GM19238 (cell line): ENCODE results near the gene TENM4.

Source experiments
- DNase-seq: peaks from one replicate; pipeline ENCODE4 v3.0.0; 2011; ENCODE audit warnings: low spot score; ENCODE audit not compliant: insufficient read length

The TENM4 gene

DNA sequence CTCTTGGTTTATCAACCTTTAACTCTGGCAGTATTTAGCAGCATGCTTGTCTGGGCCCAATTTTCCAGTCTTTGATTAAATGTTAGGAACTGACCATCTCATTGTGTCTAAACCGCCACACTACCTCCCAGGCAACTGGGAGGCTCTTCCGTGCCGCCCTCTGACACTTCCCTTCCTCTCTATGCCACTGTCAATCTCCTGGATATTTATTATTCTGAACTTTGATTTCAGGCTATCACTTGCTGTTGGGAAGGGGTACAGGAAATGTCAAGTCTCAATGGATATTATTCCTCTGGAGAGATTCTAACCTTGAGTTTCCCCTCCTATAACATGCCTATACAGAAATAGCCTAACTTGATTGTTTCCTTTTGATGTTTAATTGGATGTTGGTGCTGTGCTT, 643.3 kb downstream of the TENM4 start:
- no peak for DNase-seq

GRCh38 chr11:78796956-78797355, 643.9 kb downstream of the TENM4 start:
- DNase-seq: no peak

DNA sequence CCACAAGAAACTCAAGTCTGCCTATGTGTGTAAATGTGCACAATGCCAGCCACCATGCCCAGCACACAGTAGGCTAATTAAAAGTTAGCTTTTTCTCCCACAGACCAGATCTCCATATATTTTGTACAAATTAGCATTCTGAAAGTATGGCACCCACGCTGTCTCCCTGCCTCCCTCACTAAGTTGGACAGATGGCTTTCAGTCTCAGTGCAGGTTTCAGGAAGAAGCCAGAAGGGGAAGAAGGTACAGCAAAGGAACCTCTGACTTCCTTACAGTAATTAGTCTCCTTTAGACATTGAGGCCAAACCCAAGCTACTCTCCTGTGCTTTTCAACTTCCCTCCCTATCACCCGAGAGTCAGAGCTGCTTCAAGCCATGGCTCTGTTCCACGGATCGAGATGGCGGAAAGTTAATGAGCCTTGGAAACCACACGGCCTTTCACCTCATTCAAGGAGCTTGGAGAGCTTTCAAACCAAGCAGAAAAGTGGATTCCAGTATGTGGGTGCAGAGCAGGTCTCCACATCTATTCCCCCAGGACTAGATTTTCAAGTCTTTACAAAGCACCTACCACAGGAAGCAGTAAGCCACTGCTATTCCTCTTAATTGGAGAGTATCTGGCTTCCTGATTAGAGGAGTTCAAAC, 645.1 kb downstream of the TENM4 start:
- DNase-seq: no peak

- DNase-seq: no peak
These were observed 648.9 kb downstream of the TENM4 start for GRCh38 chr11:78791964-78792363.

- DNase-seq: no peak
These were observed 649.6 kb downstream of the TENM4 start for GRCh38 chr11:78791254-78791653.

DNA sequence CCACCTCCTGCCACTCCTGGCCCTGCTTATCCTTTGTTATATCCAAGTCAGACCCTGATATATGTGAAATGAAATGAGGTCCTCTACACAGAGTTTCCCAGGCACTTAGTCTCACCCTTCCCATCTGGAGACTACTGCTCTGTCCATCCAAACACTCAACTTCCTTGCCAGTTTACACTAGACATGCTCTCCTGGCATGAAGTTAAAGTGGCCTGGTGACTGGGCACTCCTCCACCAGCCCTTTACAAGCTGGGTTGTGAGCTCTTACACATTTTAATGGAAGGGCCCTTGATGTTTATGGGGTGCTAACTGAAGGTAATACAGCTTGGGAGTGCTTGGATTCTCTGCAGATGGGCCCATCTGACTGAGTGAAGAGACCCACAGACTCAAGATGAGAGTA, 650.0 kb downstream of the TENM4 start:
- no peak for DNase-seq

DNA sequence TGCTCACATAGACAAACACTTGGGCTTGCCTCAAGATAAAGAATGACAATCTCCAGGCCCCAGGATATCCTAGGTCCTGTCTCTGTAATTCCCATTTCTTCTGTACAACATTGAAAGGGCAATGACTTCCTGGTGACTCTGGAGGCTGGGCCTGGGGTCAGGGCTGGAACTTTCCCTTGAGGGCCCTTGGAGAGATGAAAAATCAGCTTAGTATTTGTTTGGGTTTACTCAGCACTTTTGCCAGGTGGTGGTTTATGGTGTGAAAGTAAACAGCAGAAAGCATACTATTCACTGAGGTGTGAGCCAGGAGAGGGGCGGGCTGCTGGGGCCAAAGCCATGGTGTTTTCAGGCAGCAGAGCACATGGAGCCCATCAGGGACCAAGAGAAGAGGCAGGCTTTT, 651.5 kb downstream of the TENM4 start:
- DNase-seq: no peak

- DNase-seq: no peak
These were observed 652.3 kb downstream of the TENM4 start for GRCh38 chr11:78788533-78788932.

GRCh38 chr11:78787696-78788095, 653.1 kb downstream of the TENM4 start:
- no peak for DNase-seq

GRCh38 chr11:78786746-78787145, 654.1 kb downstream of the TENM4 start:
- no peak for DNase-seq

DNA sequence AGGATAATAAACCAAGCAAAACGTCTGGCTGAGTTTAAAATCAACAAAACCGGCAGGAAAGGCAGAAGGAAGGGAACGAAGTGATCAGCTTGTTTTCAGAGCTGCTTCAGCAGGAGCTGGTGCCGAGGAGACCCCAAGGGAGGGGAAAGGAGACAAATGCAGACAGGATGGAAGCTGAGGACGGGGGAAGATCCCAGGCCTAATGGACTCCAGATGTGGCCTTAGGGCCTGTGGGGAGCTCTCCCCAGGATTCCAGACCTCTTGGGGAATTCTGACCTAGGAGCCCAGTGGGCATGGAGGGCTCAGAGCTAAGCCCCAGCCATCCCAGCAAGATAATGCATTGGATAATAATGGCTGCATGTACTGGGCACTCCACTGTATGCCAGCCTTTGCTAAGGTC, 654.7 kb downstream of the TENM4 start:
- no peak for DNase-seq

- no peak for DNase-seq
These were observed 656.3 kb downstream of the TENM4 start for GRCh38 chr11:78784321-78785061.

DNA sequence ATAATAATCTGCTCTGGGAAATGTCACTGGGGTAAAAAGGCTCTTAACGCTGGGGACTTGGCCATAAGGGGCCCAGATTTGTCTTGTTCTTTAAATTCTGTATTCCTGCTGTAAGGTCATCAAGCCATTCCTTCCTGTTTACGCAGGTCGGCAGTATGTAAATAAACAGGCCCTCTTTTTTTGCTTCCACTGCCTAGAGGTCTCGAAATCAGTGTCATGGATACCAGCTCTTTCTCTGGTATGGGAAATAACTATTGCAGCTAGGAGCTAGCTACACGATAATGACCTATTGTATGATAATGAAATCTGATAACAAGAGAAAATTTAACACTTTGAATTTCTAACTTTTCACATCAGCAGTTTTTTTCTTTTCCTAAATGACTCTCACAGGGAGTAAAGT, 657.0 kb downstream of the TENM4 start:
- no peak for DNase-seq

GRCh38 chr11:78783301-78783700, 657.5 kb downstream of the TENM4 start:
- DNase-seq: no peak

DNA sequence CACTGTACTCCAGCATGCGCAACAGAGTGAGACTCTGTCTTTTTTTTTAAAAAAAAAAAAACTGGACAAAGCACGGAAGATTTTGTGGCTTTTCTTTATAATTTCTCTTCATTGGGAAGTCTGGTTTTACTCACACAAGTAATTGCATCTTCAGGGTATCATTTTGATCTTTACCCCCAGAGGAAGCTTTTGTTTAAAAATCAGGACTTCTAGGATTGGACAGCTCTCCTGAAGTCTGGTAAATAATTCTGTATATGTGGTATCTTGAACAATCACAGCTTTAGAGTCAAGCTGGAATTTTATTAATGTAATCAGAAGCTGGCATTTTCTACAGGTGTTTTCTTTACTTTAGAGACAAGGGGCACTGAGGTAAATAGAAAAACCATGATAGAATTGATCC, 658.1 kb downstream of the TENM4 start:
- no peak for DNase-seq

- DNase-seq: no peak
These were observed 659.9 kb downstream of the TENM4 start for GRCh38 chr11:78780889-78781288.

DNA sequence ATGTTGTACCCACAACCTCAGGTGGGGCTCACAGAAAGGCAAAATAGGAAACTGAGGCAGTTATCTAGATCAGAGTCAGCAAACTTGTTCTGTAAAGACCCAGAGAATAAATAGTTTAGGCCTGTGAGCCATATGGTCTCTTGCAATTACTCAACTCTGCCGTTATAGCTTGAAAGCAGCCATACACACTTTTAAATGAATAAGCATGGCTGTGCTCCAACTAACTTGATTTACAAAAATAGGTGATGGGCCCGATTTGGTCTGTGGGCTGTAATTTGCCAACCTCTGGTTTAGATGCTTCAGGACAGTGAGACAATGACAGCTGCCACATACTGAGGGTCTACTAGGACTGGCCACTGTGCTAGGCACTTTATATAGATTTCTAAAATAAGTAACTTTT, 667.3 kb downstream of the TENM4 start:
- DNase-seq: no peak

GRCh38 chr11:78773077-78773476, 667.8 kb downstream of the TENM4 start:
- DNase-seq: no peak

GRCh38 chr11:78772186-78772585, 668.6 kb downstream of the TENM4 start:
- no peak for DNase-seq

DNA sequence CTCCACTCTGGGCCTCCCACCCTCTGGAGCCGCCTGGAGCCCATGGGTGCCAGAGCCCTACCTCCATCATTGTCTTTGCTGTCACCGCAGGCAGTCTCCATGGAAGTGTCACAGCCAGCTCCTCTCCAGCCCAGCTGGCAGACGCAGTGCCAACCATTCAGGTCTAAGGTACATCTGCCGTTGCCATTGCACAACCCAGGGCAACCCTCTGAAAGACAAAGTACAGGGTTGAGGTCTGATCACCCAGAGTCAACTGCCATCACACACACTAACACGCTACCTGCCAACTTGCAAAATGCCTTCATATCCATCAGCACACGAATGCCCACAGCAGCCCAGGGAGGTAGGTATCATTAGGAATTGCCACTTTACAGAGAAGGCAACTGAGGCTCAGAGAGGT, 669.9 kb downstream of the TENM4 start:
- DNase-seq: no peak

- no peak for DNase-seq
These were observed 671.9 kb downstream of the TENM4 start for GRCh38 chr11:78768971-78769370.

DNA sequence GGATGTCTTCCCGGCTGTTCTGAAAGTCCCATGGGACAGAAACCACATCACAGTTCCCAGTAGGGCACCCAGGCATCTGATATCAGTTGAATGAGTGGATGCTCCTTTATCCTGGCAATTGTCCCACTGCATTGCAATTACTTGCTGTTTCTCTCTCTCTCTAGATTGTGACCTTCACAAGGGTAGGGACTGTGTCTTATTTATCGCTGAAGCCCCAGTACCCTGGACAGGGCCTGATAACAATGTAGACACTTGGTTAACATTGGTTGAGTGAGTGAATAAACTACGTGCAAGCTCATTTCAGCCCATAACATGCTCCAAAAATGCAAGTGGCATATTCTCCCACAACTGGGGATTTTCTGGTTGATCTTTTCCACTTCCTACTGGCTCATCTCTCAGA, 672.5 kb downstream of the TENM4 start:
- DNase-seq: no peak
